ENCODE measurements around the gene BCCIP.

The BCCIP gene

GRCh38 chr10:125822878-125823662 lies at the start of gene BCCIP, which contains the start of gene UROS:
BCCIP (plus strand) TSS chr10:125823546; CDS start chr10:125823558, 12 bp downstream.
UROS (minus strand) TSS chr10:125823258; CDS start chr10:125816499, 6,759 bp downstream.
- DNase-seq: peak; percentile 90

DNA sequence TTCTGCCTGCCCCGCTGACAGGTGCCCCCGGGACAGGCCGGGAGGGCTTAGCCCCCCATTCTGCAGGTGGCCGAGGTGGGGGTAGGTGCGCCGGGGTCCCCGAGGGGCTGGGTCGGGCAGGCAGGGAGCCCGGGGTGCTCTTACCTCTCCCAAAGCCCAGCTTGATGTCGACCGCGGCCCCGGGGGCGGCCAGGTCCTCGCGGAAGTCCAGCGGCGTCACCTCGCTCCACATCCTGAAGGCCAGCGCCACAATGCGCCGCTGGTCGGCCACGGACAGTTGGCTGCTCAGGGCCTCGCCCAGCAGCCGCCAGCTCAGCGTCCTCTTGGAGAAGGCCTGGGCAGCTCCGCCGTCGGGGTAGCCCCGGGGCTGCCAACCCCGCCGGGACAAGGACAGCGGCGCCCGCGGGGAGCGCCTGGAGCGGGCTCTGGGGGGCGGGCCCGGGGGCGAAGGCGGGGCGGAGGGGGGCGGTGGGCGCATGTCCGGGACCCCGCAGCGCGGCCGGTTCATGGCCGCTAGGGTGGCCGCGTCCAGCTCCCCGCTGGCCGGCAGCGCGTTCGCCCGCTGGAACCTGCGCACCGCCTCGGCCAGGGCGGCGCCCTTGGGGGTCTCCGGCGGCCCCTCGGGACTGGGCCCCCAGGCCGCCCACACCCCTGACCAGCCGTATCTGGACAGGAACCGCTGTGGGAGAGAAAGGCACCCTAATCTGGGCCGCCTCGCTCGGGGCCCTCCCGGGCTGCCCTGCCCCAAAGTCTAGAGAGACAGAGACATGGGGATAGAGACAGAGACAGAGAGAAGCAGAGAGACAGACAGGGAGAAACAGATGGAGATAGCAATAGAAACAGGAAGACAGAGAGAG lies 49.4 kb upstream of the BCCIP start:
- no peak for DNase-seq

DNA sequence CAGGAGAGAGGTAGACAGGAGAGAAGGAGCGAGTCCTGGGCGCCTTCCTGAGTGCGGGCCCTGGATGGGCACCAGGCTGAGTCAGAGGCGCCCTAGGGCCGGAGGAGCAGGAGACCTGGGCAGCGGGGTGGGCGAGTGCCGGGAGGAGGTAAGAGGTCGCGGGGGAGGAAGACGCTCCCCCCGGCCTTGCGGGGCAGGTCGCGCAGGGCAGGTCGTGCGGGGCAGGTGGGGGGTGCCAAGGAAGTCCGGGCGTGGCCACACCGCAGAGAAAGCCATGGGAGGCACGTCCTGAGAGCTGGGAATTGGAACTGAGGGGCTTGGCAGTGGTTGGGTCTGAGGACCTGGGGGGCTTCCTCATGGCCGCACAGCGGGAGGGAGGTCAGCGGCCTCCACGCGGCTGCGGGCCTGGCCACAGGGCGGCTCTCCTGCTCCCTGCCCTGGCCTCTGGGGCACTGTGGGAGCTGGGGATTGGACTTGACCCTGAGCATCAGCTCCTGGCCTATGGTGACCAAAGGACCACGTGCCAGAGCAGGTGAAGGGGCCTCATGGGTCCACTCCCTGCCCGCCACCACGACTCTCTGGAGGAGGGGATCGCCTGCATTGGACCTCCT lies 48.7 kb upstream of the BCCIP start:
- no peak for DNase-seq

- no peak for DNase-seq
Measured at GRCh38 chr10:125775491-125776106, 47.7 kb upstream of the BCCIP start, which contains the start of gene MMP21. MMP21 (minus strand) TSS chr10:125775821; CDS start chr10:125775821, 0 bp downstream.

GRCh38 chr10:125777806-125778205 lies 45.5 kb upstream of the BCCIP start:
- DNase-seq: no peak

- DNase-seq: no peak
Measured at GRCh38 chr10:125778556-125778955, 44.8 kb upstream of the BCCIP start.

- no peak for DNase-seq
Measured at GRCh38 chr10:125779403-125780327, 43.7 kb upstream of the BCCIP start.

- DNase-seq: no peak
Measured at GRCh38 chr10:125781374-125781773, 42.0 kb upstream of the BCCIP start.

DNA sequence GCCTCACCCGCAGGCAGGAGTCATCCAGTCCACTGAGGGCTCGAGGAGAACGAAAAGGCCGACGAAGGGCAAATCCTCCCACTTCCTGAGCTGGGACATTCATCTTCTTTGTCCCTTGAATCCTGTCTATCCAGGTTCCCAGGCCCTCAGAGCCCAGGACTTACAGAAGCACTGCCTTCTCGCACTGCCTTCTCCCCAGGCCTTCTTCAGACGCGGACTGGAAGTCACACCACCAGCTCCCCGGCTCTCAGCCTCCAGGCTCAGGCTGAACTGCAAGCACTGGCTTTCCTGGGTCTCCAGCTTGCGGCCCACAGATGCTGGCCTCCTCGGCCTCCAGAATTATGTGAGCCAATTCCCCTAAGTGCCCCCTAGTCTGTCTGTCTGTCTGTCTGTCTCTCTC lies 41.3 kb upstream of the BCCIP start:
- no peak for DNase-seq

- no peak for DNase-seq
Measured at GRCh38 chr10:125782616-125783015, 40.7 kb upstream of the BCCIP start.

DNA sequence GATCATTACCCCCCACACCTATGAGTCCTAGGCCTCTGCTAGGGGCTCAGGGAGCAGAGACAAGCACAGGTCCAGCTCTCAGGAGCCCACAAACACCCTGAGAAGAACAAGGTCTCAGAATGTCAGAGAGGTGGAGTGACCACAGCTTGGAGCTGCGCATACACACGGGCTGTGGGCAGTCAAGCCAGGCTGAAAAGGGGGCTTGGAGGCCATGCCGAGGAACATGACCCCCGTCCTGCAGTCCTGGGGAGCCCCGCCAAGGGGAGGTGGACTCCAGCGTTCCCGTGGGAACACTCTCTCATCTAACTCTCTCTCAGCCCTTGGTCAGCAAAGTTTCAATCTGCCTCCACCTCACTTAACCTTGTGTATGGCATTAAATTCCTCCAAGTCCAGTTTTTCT lies 39.9 kb upstream of the BCCIP start:
- no peak for DNase-seq

GRCh38 chr10:125783957-125784356 lies 39.4 kb upstream of the BCCIP start:
- no peak for DNase-seq

DNA sequence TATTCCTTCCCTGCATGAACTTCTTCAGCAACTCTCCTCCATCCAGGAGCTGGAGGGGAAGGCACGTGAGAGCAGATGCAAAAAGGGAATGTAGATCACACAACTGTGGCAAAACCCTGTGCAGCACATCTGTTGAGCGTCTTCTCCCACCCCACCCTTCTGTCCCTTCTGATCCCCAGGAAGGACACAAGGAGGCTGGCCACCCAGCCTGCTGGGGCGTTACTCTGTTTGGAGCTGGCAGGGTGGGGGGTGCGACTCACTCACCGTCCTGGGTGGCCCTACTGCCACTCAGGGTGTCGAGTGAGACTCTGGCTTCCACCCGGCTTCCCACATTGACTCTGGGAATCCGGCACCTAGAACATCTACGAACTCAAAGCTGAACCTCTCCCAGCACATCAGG lies 37.6 kb upstream of the BCCIP start:
- no peak for DNase-seq

DNA sequence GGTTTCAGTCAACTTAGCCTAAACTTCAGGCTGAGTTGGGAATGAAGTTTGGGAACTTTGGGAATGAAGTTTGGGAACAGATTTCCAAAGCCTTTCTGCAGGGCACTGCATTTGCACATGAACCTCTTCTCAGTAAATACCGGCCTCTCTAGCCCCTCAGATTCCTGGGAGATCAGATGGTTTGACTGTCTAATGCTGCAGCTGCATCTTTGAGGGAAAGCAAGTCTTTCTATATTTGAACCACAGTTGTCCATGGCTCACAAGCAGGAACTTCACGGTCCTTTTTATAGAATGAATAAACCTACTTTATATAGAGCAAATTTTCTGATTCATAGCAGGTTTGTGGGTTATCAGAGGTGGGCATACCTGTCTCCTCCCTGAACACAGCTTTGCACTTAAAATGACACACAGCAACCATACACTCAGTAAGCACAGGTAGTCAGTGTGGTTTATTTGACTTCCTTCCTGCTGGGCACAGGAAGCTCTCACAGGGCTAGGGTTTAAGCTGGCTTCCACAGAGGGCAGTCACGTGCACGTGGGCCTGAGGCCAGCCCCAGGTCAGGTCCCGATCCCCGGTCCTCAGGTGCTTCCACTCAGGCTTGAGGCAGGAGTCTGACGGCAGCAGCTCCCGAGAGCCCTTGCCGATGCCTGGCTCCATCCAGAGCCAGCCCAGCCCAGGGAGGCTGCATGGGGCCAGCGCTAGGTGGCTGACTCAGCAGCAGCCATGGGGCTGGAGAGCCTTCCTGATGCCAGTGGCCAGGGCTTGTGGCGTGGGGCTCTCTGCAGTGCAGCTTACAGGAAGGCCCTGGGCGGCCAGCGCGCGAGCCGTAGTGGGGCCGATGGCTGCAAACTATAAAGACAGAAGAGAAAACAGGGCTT lies 35.0 kb upstream of the BCCIP start:
- no peak for DNase-seq

GRCh38 chr10:125792342-125793300 lies 30.7 kb upstream of the BCCIP start:
- DNase-seq: no peak

GRCh38 chr10:125795128-125795527 lies 28.2 kb upstream of the BCCIP start:
- DNase-seq: no peak

GRCh38 chr10:125795637-125796190 lies 27.6 kb upstream of the BCCIP start:
- DNase-seq: no peak

DNA sequence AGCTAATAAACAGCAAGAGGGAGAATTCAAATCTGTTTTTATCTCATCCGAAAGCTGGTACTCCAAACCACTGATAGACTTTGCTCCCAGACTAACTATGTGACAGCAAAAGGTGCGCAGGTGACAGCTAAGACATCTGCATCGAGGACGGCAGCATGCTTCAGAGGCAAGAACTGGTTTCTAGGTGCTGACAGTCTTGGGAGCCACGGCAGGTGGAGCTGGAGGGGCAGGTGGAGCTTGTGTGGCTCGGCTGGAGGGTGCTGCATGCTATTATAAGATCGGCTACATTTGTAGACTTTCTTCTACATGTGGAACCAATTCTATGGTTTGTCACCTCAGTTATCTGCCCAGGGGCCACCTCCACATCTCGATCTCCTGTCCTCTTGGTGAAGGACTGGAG lies 25.9 kb upstream of the BCCIP start:
- no peak for DNase-seq

DNA sequence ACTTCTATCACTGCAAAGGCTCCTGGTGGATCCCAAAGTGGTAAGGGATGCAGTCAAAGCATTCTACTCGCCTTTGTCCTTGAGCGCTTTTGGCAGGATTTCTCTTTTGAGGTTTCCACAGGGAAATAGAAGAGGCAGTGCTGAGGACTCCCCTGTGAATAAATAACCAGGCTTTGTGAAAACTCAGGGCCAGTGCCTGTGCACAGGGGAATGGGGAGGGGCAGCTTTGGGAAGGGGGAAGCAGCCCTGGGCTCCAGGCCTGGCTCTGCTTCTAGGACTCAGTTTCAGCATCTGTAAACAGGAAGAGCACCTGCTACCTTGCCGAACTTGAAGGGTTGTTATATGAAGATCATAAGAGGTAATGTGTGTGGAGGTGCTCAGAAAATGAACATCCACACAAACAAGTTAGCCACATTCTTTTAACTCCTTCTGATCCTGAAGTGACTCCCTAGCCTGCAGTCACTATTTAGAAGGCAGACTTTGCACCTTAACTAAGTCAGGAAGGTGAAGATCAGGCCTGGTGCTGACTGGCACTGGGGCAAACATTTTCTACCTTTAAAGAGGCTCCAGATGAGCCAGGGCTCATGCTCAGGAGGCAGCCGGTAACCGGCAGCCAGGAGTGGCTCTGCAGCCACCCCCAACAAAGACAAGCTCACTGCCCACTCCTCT lies 25.2 kb upstream of the BCCIP start:
- DNase-seq: no peak
